ENCODE data around the gene CFAP46.

CFAP46 gene

DNA sequence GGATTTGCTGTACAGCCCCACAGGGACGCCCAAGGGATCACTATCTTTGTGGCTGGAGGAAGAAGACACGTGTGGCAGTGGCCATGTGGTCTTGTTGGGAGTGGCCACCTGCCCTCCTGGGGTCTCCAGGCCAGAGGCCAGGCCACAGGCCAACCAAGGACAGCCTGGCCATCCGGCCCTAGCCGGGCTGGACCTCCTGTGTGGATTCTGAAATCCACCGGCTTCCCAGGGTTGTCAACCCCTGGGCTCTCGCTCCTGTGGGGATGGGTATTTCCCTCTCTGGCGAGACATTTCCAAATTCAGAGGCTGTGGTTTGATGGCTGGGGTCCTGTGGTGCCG, 31.5 kb upstream of the CFAP46 start:
- Histone ChIP-seq H3K9me3 (ENCODE audit: control extremely low read depth in 1 of 5, control insufficient read depth in 4 of 5, insufficient read depth in 2 of 5, low read depth in 1 of 5, low read length in 4 of 5) (peaks cover 0 to 10% (median 0%) of the 10 kb centered on the region in 5 experiments), H3K27ac (ENCODE audit: insufficient read depth in 1 of 2, low read depth in 1 of 2, low read length in 2 of 2, poor library complexity in 1 of 2, severe bottlenecking in 2 of 2) (no peak overlapping the region), H3K27me3 (replicated peaks in 2 of 5; ENCODE audit: control insufficient read depth in 4 of 5, insufficient read depth in 5 of 5, low read length in 4 of 5) (peaks cover 0 to 79% (median 10%) of the 10 kb centered on the region in 5 experiments), H3K4me1 (ENCODE audit: control extremely low read depth in 1 of 4, control insufficient read depth in 4 of 4, insufficient read depth in 4 of 4, low read length in 3 of 4) (peaks cover 0 to 3% (median 0%) of the 10 kb centered on the region in 4 experiments), H3K4me3 (ENCODE audit: control insufficient read depth in 1 of 7, extremely low read depth in 1 of 7, insufficient read depth in 4 of 7, low read depth in 2 of 7, low read length in 6 of 7) (no peak overlapping the region), H3K36me3 (ENCODE audit: control insufficient read depth in 4 of 4, insufficient read depth in 4 of 4, low read length in 3 of 4) (no peaks in the 10 kb centered on the region)
- WGBS (ENCODE audit: insufficient coverage), result 93% methylated on average over 7 of the region's 8 CpGs
- ChIA-PET POLR2A (no interaction called here), CTCF (no interaction called here)
- DNase-seq, result no peak

- ChIA-PET CTCF (no interaction called here), POLR2A (no interaction called here)
- Histone ChIP-seq H3K36me3 (ENCODE audit: control insufficient read depth in 4 of 4, insufficient read depth in 4 of 4, low read length in 3 of 4) (no peaks in the 10 kb centered on the region), H3K9me3 (ENCODE audit: control extremely low read depth in 1 of 5, control insufficient read depth in 4 of 5, insufficient read depth in 2 of 5, low read depth in 1 of 5, low read length in 4 of 5) (peaks cover 0 to 12% (median 0%) of the 10 kb centered on the region in 5 experiments), H3K27ac (ENCODE audit: insufficient read depth in 1 of 2, low read depth in 1 of 2, low read length in 2 of 2, poor library complexity in 1 of 2, severe bottlenecking in 2 of 2) (no peak overlapping the region), H3K4me3 (ENCODE audit: control insufficient read depth in 1 of 7, extremely low read depth in 1 of 7, insufficient read depth in 4 of 7, low read depth in 2 of 7, low read length in 6 of 7) (no peak overlapping the region), H3K4me1 (ENCODE audit: control extremely low read depth in 1 of 4, control insufficient read depth in 4 of 4, insufficient read depth in 4 of 4, low read length in 3 of 4) (peaks cover 0 to 3% (median 0%) of the 10 kb centered on the region in 4 experiments), H3K27me3 (replicated peaks in 2 of 5; ENCODE audit: control insufficient read depth in 4 of 5, insufficient read depth in 5 of 5, low read length in 4 of 5) (peaks cover 0 to 81% (median 13%) of the 10 kb centered on the region in 5 experiments)
- no peak for DNase-seq
- WGBS (ENCODE audit: insufficient coverage), result 95% methylated on average over 24 of the region's 28 CpGs
Measured at GRCh38 chr10:132972986-132973902, 30.9 kb upstream of the CFAP46 start.

DNA sequence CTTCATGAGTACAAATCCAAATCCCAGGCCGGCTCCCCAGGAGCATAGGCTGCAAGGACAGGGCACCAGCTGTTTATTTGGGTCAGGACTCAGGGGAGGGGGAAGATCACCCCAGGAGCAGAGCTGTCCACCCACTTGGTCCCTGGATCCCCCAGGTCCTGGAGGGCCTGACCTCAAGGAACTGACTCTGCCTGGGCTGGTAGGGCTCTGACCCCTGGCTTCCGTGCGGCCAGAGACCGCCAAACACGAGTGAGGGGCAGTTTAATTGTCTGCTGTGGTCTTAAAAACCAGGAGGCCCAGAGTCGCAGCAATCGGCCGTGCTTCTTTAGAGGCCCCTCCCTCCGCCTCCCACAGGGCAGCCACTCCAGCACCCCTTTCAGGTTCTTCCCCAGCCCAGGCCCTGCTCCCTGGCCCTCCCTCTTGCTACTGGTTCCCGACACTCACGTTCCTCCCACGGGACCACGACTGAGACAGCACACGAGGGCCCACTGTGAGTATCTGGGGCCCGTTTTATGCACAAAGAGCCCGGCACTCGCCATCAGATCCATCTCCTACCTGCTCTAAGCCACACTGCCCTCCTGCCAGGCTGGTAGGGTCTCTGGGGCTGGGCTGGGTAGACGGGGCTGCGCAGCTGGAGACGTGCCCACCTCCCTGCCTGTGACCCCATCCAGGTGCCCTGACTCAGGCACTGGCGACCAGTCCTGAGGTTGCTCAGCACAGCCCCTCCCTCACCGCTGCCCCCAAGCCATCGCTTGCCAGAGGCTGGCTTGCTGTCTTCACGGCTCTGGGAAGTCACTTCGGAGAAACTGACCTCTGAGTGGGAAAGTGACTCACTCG, 30.0 kb upstream of the CFAP46 start:
- Histone ChIP-seq H3K36me3 (ENCODE audit: control insufficient read depth in 4 of 4, insufficient read depth in 4 of 4, low read length in 3 of 4) (no peaks in the 10 kb centered on the region), H3K27me3 (replicated peaks in 2 of 5; ENCODE audit: control insufficient read depth in 4 of 5, insufficient read depth in 5 of 5, low read length in 4 of 5) (peaks cover 0 to 79% (median 16%) of the 10 kb centered on the region in 5 experiments), H3K4me3 (ENCODE audit: control insufficient read depth in 1 of 7, extremely low read depth in 1 of 7, insufficient read depth in 4 of 7, low read depth in 2 of 7, low read length in 6 of 7) (no peak overlapping the region), H3K27ac (ENCODE audit: insufficient read depth in 1 of 2, low read depth in 1 of 2, low read length in 2 of 2, poor library complexity in 1 of 2, severe bottlenecking in 2 of 2) (no peak overlapping the region), H3K4me1 (ENCODE audit: control extremely low read depth in 1 of 4, control insufficient read depth in 4 of 4, insufficient read depth in 4 of 4, low read length in 3 of 4) (peaks cover 0 to 3% (median 0%) of the 10 kb centered on the region in 4 experiments), H3K9me3 (ENCODE audit: control extremely low read depth in 1 of 5, control insufficient read depth in 4 of 5, insufficient read depth in 2 of 5, low read depth in 1 of 5, low read length in 4 of 5) (peaks cover 0 to 12% (median 0%) of the 10 kb centered on the region in 5 experiments)
- POLR2A ChIA-PET, result no interaction called here
- DNase-seq, result no peak
- WGBS (ENCODE audit: insufficient coverage), result 88% methylated on average over 20 of the region's 26 CpGs
- CTCF ChIA-PET, result no interaction called here

DNA sequence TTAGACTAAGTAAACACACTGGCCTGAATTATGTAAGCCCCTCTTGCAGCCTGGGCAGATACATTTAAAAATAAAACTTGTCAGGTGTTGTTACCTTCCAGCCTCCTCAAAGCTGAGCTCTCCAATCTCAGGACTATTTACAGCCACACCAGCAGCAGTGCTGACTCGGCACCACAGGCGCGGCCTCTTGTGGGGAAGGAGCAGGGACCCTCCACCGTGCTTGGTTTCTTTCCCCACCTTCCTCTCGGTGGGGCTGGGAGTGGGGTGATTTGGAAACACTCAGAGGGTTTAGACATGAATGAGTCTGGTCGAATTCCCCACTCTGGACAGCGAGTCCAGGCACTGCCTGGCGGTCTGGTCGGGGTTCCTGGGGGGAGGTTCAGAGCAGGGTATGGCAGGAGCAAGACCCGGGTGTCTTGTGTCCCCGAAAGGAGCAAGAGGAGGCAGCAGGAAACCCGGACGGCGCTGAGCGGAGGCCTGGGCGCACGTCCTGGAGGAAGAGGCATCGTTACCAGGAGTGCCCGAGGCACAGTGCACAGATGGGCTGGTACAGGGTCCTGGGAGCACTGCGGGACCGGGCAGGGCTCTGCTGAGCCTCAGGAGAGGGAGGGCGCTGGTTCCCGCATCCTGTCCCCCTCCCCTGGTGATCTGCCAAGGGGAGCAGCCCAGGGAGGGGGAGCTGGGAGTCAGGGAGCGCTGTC, 29.2 kb upstream of the CFAP46 start:
- Histone ChIP-seq H3K27me3 (replicated peaks in 2 of 5; ENCODE audit: control insufficient read depth in 4 of 5, insufficient read depth in 5 of 5, low read length in 4 of 5) (peaks cover 0 to 76% (median 16%) of the 10 kb centered on the region in 5 experiments), H3K9me3 (ENCODE audit: control extremely low read depth in 1 of 5, control insufficient read depth in 4 of 5, insufficient read depth in 2 of 5, low read depth in 1 of 5, low read length in 4 of 5) (peaks cover 0 to 12% (median 0%) of the 10 kb centered on the region in 5 experiments), H3K4me3 (ENCODE audit: control insufficient read depth in 1 of 7, extremely low read depth in 1 of 7, insufficient read depth in 4 of 7, low read depth in 2 of 7, low read length in 6 of 7) (no peak overlapping the region), H3K4me1 (ENCODE audit: control extremely low read depth in 1 of 4, control insufficient read depth in 4 of 4, insufficient read depth in 4 of 4, low read length in 3 of 4) (peaks cover 0 to 3% (median 0%) of the 10 kb centered on the region in 4 experiments), H3K27ac (ENCODE audit: insufficient read depth in 1 of 2, low read depth in 1 of 2, low read length in 2 of 2, poor library complexity in 1 of 2, severe bottlenecking in 2 of 2) (no peak overlapping the region), H3K36me3 (ENCODE audit: control insufficient read depth in 4 of 4, insufficient read depth in 4 of 4, low read length in 3 of 4) (no peaks in the 10 kb centered on the region)
- 49% methylated on average over 23 of the region's 24 CpGs for WGBS (ENCODE audit: insufficient coverage)
- CTCF ChIA-PET, result no interaction called here
- DNase-seq, result no peak
- POLR2A ChIA-PET, result no interaction called here

- no peak for DNase-seq
- Histone ChIP-seq H3K4me3 (ENCODE audit: control insufficient read depth in 1 of 7, extremely low read depth in 1 of 7, insufficient read depth in 4 of 7, low read depth in 2 of 7, low read length in 6 of 7) (no peak overlapping the region), H3K36me3 (ENCODE audit: control insufficient read depth in 4 of 4, insufficient read depth in 4 of 4, low read length in 3 of 4) (no peaks in the 10 kb centered on the region), H3K9me3 (ENCODE audit: control extremely low read depth in 1 of 5, control insufficient read depth in 4 of 5, insufficient read depth in 2 of 5, low read depth in 1 of 5, low read length in 4 of 5) (peaks cover 0 to 12% (median 0%) of the 10 kb centered on the region in 5 experiments), H3K27ac (ENCODE audit: insufficient read depth in 1 of 2, low read depth in 1 of 2, low read length in 2 of 2, poor library complexity in 1 of 2, severe bottlenecking in 2 of 2) (no peak overlapping the region), H3K4me1 (ENCODE audit: control extremely low read depth in 1 of 4, control insufficient read depth in 4 of 4, insufficient read depth in 4 of 4, low read length in 3 of 4) (peaks cover 0 to 3% (median 0%) of the 10 kb centered on the region in 4 experiments), H3K27me3 (replicated peaks in 2 of 5; ENCODE audit: control insufficient read depth in 4 of 5, insufficient read depth in 5 of 5, low read length in 4 of 5) (peaks cover 0 to 69% (median 16%) of the 10 kb centered on the region in 5 experiments)
- POLR2A ChIA-PET, result no interaction called here
- WGBS (ENCODE audit: insufficient coverage), result 76% methylated on average over 18 of the region's 22 CpGs
- CTCF ChIA-PET, result no interaction called here
Measured at GRCh38 chr10:132970641-132971438, 28.5 kb upstream of the CFAP46 start.

- peaks cover 0 to 43% (median 15%) of the 10 kb centered on the region in 5 experiments for H3K27me3 ChIP-seq (replicated peaks in 2 of 5; ENCODE audit: control insufficient read depth in 4 of 5, insufficient read depth in 5 of 5, low read length in 4 of 5)
- DNase-seq, result no peak
- ChIA-PET POLR2A (interaction anchor here (0.8 kb wide), 1 partner anchor 8 kb away, joined by 3 read pairs; no protein-coding TSS in a partner anchor), CTCF (no interaction called here)
- 88% methylated on average over 10 of the region's 11 CpGs for WGBS (ENCODE audit: insufficient coverage)
- no peaks in the 10 kb centered on the region for H3K36me3 ChIP-seq (ENCODE audit: control insufficient read depth in 4 of 4, insufficient read depth in 4 of 4, low read length in 3 of 4)
- H3K27ac ChIP-seq (ENCODE audit: insufficient read depth in 1 of 2, low read depth in 1 of 2, low read length in 2 of 2, poor library complexity in 1 of 2, severe bottlenecking in 2 of 2), result no peak overlapping the region
- peaks cover 0 to 12% (median 0%) of the 10 kb centered on the region in 5 experiments for H3K9me3 ChIP-seq (ENCODE audit: control extremely low read depth in 1 of 5, control insufficient read depth in 4 of 5, insufficient read depth in 2 of 5, low read depth in 1 of 5, low read length in 4 of 5)
- H3K4me1 ChIP-seq (ENCODE audit: control extremely low read depth in 1 of 4, control insufficient read depth in 4 of 4, insufficient read depth in 4 of 4, low read length in 3 of 4), result peaks cover 0 to 3% (median 1%) of the 10 kb centered on the region in 4 experiments
- no peak overlapping the region for H3K4me3 ChIP-seq (ENCODE audit: control insufficient read depth in 1 of 7, extremely low read depth in 1 of 7, insufficient read depth in 4 of 7, low read depth in 2 of 7, low read length in 6 of 7)
Measured at GRCh38 chr10:132967540-132967939, 25.2 kb upstream of the CFAP46 start.

Measured in common myeloid progenitor, CD34-positive (primary cell).